Posterior vena cava (tissue), 2 donors: Measurements from ENCODE around the gene GABRB2. TPM values are rescaled to one million over a fixed set of nuclear protein-coding genes. Genes with fewer than 3 reads are reported as not detected.

Source experiments
- DNase-seq: peaks from one replicate; pipeline ENCODE4 v3.0.0-alpha.2; 2020; ENCODE audit warnings: low spot score
- intact Hi-C, 2 donors: fragments of 100-400 bp; cut with DNase I; formaldehyde crosslinking; loops; one replicate each; pipeline versions ENCODE4 v1.14.1 to v1.14.2; 2022 to 2023
- total RNA-seq, 2 donors: library from RNA; stranded (reverse); fragmentation: NEBNext Ultra II Directional; extraction: Animal tissue kit (Norgen Biotek cat#: 25700); gene quantifications; one replicate each; pipeline ENCODE4 v1.2.1, GENCODE V29; 2021
- donor health status: DM: yes; HTN: yes; CAD: no.
- donor health status: DM: yes; HTN: yes; CAD: no.

Gene GABRB2
- total RNA-seq, 2 donors from 2014 or later = 0.86 to 0.93 TPM

DNA sequence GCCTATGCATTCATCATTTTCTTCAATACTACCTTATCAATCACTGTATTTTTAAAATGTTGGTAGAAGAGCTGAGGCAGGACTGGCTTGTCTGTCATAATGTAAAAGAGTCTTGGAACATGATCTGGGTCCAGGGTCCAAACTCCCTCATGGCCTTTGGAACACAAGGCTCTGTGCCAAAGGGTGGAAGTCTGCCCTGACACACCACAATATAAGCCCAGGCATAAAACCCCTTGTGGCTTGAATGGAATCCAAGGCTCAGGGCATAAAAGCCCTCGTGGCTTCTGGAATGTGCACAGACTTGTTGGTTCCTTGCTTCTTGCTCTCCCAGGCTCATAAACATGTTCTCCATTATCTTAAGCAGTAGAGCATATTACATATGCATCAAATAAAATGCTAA lies 48.0 kb downstream of the GABRB2 start:
- no peak for DNase-seq
- intact Hi-C loops = no loop called here

DNA sequence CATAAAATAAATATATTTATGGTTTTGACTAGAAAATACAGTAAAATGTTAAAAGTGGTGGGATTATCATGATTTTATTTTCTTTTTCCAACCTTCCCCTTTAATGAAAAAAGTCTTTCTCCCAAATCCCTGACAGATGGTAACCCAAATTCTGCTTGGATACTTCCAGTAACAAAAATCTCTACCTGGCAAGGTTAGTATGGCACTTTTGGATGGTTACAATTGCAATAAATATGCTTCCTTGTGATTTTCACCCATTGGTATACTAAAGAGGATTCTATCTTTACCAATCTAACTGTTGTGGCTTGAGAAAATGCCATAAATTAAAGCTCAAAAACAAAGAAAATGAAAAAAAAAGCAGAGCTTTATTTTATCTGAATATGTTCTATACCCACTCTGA lies 62.8 kb downstream of the GABRB2 start:
- DNase-seq = no peak
- intact Hi-C loops = no loop called here

DNA sequence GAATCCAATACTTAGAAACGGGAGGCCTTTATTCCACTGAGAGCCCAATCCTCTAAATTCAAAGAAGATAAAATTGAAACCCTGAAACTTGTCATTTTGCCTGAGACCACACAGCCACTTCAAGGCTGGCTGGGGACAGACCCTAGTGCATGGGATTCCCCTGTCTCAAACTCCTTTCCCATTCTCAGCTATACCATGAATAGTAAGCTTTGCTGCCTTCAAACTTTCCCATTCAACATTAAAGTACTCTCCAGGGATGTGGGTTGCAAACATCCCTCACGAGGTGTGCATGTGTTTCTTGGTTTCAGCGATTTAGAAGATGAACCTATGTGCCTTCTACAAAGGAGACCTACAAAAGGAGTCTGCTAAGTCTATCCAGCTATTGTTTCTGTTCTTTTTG lies 64.6 kb downstream of the GABRB2 start:
- DNase-seq = no peak
- intact Hi-C loops = no loop called here

DNA sequence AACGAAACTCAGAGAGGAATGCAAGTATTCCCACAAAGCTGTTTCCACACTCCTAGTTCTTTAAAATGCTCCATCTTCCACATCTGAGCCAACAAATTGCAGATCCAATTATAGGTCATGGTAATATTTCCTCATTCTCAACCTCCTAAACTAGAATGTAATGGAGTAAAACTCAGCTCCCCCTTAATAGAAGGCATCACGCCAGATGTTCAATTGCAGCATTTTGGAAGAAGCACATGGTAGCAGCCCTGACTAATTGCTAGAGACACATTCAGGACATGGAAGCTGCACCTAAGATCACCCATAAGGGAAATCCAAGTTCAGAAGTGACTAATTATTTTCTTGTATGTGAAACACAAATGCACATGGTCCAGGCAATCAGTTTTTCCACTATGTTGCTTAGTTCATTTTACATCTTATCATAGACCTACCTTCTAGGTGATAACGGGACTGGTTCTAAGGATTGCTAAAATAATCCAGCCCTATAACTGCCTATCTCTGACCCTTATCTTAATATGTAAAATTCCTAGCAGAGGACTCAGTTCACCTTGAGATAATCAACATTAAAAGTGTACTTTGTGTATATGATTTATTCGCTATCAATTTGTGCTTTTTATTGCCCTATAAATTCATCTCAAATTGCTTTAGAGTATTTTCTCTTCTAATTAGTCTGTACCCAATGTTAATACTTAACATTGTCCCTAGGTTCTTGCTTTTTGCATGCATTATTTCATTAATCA lies 75.1 kb downstream of the GABRB2 start:
- intact Hi-C loops = no loop called here
- no peak for DNase-seq

DNA sequence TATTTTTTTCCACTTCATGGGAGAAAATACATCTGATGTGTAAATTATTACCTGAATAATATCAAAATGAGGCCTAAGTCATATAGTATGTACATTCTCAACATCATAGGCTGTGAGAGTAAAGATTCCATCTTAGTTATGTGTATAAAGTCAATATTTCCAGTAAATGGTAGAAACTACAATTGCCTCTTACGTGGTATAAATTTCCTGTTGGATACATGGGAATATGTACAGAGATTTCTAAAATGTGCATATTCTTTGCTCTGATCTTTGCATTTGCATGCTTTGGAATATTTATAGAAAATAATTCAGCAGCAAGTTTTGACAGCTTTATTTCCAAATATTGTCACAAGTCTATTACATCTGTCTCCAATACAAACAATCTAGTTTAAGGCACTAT lies 78.8 kb downstream of the GABRB2 start:
- intact Hi-C loops = no loop called here
- DNase-seq = no peak

DNA sequence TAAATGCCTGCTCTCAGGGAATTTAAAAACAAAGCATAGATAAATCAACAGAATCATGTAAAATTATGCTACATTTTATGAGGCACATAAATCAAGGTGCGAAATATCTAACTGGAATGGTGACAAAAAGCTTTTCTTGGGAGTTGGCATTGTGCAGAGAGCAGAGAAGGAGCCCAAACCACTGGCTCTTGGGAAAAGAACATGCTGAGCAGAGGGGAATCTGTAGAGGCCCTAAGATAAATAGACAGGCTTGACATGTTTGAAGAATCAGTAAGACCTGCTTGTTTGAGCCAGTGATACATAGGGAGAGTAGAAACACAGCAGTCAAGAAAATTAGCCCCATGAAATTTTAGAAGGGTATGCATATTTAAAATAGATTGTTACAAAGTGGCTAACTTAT lies 85.8 kb downstream of the GABRB2 start:
- intact Hi-C loops = no loop called here
- DNase-seq = no peak

DNA sequence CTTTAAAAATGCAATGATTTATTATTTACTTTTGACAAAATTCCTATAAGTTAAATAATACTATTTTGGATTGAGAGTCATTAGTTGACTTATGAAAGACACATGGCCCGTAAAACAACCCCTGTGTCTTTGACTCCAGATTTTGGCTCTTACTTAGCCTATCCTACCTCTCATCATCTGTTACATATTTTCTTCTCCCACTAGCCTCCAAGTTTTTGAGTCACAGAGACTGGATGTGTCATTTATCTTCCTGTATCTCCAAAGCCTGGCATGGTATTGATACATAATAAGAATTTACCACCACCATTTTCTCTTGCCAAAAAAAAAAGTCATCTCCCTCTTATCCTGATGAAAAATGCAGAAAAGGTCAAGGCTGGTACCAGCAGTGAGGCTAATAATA lies 99.9 kb downstream of the GABRB2 start:
- DNase-seq = no peak
- intact Hi-C loops = no loop called here

DNA sequence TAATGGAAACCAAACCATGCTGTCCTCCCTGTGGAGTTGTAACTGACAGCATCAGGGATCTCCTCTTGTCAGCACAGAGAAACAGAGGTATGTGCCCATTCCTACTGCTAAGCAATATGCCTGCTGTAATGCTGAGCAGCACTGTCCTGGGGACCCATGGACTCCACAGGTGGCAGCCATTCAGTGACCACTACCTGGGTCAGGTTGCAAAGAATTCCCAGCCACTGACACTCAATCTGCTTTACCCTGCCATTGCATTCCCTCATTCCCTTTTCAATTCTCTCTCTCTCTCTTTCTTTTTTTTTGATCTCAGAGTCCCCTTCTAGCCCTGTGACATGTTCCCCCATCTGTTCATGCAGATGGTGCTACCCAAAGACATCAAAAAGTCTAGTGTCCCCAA lies 104.1 kb downstream of the GABRB2 start:
- DNase-seq = no peak
- intact Hi-C loops = no loop called here

DNA sequence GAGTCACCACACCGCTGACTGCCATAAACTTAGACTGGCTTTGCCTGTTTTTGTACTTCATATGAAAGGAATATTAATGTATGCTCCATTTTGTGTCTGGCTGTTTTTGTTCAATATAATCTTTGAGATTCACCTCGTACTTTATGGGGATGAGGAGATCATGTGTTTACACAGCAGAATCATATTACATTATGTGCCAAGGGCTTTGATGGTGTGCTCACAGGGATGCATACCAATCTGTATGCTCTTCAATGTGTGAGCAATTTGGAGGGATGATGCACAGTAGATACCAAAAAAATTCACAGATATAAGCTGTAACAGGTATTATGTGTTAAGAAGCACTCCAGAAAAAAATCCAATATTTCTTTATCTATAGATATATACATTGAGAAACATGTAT lies 113.7 kb downstream of the GABRB2 start:
- DNase-seq = no peak
- intact Hi-C loops = no loop called here

DNA sequence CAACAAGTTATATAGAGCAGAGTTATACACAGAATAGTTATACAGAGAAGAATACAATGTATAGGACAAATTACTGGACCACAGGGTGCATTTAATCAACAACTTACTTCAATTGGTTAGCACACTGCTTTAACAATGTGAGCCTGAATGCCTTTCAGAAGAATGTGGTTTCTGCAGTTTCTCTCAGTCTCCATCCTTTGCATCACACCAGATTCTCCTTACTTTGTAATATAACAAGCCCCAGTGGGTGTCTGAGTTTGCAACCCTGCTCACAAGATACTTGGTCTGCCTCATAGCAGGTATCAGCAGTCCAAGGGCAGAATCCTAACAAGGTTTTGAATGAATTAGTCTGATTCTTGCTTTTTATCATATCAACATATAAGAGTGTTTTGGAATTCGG lies 114.6 kb downstream of the GABRB2 start:
- intact Hi-C loops = no loop called here
- no peak for DNase-seq

DNA sequence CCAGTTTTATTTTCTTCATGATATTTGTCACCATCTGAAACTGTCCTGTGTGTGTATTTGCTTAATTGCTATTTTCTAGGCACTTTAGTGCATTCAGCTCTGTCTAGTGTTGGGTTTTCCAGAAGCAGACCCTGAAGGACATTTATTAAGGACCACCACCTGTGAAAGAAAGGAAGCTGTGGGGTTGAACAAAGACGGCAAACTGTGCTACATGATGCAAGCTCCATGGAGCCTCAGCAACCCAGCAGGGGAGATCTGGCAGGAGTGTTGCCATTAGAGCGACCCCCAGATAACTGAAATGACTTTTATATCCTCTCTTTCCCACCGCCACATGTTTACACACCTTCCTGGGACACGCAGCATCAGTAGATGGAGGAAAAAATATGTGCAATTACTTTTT lies 125.5 kb downstream of the GABRB2 start:
- no peak for DNase-seq
- intact Hi-C loops = no loop called here

DNA sequence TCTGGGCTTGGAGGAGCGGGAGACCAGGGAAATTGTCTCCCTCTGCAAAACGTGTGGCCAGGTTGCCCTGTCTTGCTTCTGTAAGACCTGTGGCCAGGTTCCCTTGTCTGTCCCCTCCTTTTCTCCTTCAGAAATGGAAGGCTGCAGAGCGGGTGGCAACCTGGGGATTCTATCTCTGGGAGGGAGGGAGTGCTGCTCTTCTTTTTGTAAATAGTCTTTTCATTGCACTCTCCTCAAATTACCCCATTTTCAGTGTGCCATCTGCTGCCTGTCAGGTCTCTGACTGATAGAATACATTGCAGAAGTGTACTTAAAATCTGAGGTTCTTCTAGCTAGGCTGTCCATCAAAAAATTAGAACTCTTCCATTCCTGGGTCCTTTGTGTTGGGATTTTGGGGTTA lies 126.0 kb downstream of the GABRB2 start:
- no peak for DNase-seq
- intact Hi-C loops = no loop called here

DNA sequence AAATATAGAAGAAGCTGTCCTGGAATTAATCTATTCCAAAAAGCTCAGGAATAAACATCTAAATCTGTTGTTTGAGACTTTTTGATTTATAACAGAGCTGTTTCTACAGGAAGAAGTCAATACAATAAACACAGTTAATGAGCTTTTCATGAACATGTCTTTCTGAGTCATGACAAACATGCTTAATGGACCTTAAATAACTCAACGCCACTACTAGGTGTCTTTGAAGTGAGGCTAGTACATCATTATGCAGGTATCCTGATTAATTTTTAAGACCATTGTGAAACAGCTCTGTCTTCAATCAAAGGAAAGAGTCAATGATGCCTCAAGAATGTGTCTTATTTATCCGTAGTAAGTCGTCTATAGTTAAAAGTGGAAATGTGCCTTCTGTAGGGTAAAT lies 131.6 kb downstream of the GABRB2 start:
- intact Hi-C loops = no loop called here
- no peak for DNase-seq

DNA sequence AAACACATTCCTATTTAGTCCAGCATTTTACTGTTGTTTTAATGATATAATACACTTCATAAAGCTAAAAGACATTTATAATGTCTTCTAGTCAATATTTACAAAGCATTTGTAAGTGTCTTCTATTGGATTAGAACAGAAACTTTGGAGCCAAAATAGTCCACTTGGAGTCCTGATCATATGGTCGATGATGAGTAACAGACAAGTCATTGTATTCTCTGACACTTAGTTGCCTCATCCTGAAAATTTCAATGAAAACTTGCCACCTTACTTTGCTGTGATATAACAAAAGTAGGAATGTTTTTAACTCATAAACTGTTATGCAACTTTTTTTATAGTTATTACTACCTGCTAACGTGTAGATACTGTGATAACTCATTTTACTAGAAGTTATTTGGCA lies 132.5 kb downstream of the GABRB2 start:
- intact Hi-C loops = no loop called here
- DNase-seq = no peak

DNA sequence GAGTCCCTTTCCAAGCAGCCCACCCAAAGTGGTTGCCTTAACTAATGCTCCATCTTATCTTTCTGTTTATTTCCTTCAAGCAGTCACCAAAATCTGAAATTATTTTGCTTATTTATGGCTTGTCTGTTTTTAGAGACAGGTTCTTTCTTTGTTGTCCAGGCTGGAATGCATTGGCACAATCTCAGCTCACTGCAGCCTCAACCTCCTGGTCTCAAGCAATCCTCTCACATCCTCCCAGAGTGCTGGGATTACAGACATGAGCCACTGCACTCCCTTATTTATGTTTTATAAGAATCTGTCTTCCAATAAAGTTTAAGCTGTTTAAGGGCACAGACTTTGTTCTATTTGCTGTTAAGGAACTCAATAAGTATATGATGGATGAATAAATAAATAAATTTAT lies 133.7 kb downstream of the GABRB2 start:
- no peak for DNase-seq
- intact Hi-C loops = no loop called here

DNA sequence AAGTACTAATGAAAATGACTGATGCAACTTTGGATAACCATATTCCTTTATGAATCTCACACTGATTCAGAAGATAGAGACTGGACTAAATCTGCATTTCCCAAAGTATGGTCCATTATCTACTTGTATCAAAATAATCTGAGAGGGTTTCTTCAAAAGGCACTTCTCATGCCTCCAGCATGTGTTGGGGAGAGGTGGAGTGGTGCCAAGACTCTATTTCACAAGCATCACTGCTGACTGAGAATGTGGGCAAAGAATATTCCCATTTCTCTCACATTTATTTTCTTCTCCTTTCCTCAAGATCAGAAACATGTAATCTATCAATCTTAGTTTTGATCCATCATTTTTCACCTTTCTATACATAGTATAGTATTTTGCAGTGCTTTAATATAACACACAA lies 135.4 kb downstream of the GABRB2 start:
- no peak for DNase-seq
- intact Hi-C loops = no loop called here

DNA sequence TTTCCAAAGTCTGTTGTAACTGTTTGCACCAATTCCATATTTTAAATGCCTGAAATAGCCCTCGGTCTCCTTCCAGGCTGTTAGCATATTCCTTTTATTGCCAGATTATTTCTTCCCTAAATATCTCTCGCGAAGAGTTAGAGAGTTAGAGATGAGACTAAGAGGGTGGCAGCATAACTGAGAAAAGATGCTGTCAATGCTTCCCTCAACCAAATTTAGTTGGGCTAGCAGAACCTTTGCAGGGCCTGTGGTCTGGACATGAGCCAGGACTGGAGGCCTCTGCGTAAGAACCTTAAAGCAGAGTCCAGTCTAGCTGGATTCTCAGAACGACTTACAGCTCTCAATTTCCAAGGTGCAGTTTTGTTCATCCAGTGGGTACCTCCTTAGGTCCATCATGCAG lies 135.9 kb downstream of the GABRB2 start:
- no peak for DNase-seq
- intact Hi-C loops = no loop called here

DNA sequence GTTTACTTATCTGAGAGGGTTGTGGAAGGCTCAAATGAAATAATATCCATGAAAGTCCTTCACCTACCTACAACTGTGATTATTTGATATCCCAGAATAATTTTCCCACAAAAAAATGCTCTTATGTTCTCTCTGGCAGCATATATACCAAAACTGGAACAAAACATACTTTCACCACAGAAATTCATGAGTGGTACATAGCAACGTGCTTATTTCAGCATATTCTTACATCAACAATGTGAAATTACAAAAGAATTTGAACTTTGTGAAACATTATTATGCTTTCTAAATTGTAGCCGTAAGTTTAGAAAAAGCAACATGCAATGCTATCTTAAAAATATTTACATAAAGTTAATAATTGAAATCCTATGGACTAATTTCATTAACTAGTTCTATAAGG lies 137.1 kb downstream of the GABRB2 start:
- DNase-seq = no peak
- intact Hi-C loops = no loop called here

DNA sequence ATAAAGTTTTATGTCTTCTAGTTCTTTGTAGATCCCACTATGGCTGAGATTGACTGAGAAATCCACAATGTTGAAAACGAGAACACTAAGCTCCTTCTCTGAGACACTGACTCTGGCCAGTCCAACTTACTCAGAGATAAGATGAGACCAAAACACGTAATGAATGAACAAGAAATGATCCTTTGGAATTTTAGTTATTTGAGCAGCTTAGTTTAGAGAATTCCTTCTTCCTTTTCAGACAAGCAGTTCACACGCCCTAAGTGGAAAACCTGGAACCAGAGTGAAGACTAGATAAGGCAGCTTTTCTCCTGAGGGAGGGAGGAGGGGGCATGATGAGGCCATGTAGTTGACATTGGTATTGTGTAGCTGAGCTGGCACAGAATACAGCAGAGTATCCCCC lies 139.6 kb downstream of the GABRB2 start:
- DNase-seq = no peak
- intact Hi-C loops = no loop called here

DNA sequence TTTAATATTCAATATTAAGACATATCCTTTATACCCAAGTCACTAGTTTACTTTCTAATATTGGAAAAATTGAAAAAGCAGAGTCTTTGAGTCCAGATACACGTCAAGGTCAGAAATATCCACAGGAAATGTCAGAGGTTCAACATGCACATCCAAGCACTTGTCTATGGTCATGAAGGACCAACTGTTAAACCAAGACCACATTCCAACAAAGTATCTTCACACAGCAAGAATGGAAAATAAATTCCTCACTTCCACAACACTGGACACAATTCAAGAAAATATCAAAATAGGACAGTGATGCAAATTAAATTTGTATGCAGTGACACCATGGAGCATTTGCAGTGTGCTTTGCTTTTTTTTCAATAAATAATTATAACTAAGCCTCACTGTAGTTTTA lies 142.5 kb downstream of the GABRB2 start:
- intact Hi-C loops = no loop called here
- no peak for DNase-seq

DNA sequence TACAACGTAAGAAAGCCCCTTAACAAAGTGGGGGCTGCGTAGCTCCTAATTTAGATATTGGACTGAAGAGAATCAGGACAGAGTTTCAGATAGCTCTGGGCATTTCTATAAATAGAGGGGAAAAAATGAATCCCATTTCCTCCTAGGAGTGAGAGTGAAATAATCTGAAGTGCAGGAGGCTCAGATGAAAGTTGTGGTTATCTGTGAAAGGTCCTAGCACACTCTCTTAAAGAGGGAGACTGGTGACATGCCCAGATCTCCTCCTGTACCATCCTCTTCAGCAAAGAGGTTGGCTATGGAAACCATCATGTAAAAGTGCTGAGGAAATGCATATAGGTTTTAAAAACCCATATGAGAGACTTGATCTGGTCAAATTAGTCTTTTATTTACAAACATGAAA lies 143.4 kb downstream of the GABRB2 start:
- intact Hi-C loops = no loop called here
- DNase-seq = no peak

DNA sequence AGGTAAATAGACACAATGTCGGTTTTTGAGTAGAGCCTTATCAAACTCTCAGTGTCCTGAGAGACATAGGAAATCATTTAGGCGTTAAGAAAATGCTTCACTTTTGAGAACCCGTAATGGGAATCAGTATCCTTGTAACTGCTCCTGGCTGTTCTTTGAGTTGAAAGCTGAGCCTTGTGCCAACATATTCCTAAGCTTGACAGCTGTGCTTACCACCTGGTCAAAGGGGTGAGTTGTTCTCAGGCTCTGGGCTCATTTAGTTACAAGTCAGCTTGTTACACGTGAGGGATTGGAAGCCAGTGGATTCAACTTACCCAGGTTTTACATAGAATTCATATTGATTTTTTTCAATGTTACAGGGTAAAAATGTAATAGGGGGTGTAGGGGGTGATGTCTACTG lies 145.9 kb downstream of the GABRB2 start:
- intact Hi-C loops = no loop called here
- no peak for DNase-seq
